Keratinocyte (primary cell): Measurements from ENCODE around the gene SENP1. TPM values are rescaled to one million over a fixed set of nuclear protein-coding genes. Genes with fewer than 3 reads are reported as not detected.

Source experiments
- DNase-seq: peaks from one replicate; pipeline ENCODE4 v3.0.0-alpha.2; 2011; ENCODE audit warnings: low read depth, missing footprints, low spot score
- FAIRE-seq: peaks from 2 replicates; lab custom pipeline; 2011; peaks lifted over from hg19 to GRCh38; lab: Jason Lieb, UNC
- H2AFZ ChIP-seq: 2 replicates; pipeline ENCODE4 v1.6.0; 2012; ENCODE audit warnings: low read length, control low read depth, inconsistent platforms; ENCODE audit not compliant: control insufficient read depth
- H3K27ac ChIP-seq: 2 replicates; pipeline ENCODE4 v1.5.1; 2011; ENCODE audit warnings: low read length; ENCODE audit not compliant: control insufficient read depth, insufficient read depth
- H3K27me3 ChIP-seq: 3 replicates; pipeline ENCODE4 v1.6.0; 2011; ENCODE audit warnings: low read length; ENCODE audit not compliant: control insufficient read depth, insufficient read depth; ENCODE audit errors: extremely low read depth
- H3K36me3 ChIP-seq, 2 experiments: 2 replicates in 1 of 2; 3 replicates in 1 of 2; pipeline ENCODE4 v1.5.1; 2011; ENCODE audit warnings: low read length in 2 of 2, mild to moderate bottlenecking in 1 of 2; ENCODE audit not compliant: control insufficient read depth in 2 of 2, insufficient read depth in 2 of 2; ENCODE audit errors: extremely low read depth in 1 of 2
- H3K4me1 ChIP-seq: 3 replicates; pipeline ENCODE4 v1.5.1; 2011; ENCODE audit warnings: low read length; ENCODE audit not compliant: control insufficient read depth, insufficient read depth; ENCODE audit errors: extremely low read depth
- H3K4me2 ChIP-seq: 3 replicates; pipeline ENCODE4 v1.6.0; 2011; ENCODE audit warnings: low read depth, low read length; ENCODE audit not compliant: control insufficient read depth, insufficient read depth; ENCODE audit errors: extremely low read depth
- H3K4me3 ChIP-seq, 3 experiments: fragments of 200-600 bp in 1 of 3; sonication (generic) in 1 of 3; 2 replicates in 2 of 3; 3 replicates in 1 of 3; pipeline ENCODE4 v1.5.1; 2011 to 2016; ENCODE audit warnings: low read length in 3 of 3, mild to moderate bottlenecking in 3 of 3, control low read depth in 2 of 3, inconsistent platforms in 1 of 3, low read depth in 1 of 3, mixed read lengths in 1 of 3, mixed run types in 1 of 3, moderate library complexity in 1 of 3; ENCODE audit not compliant: control insufficient read depth in 2 of 3, insufficient read depth in 2 of 3; ENCODE audit errors: extremely low read depth in 1 of 3
- H3K79me2 ChIP-seq: 2 replicates; pipeline ENCODE4 v1.6.0; 2012; ENCODE audit warnings: low read length; ENCODE audit not compliant: control insufficient read depth, insufficient read depth
- H3K9ac ChIP-seq: 3 replicates; pipeline ENCODE4 v1.6.0; 2011; ENCODE audit warnings: low read length; ENCODE audit not compliant: control insufficient read depth, insufficient read depth; ENCODE audit errors: extremely low read depth
- H3K9me1 ChIP-seq: 3 replicates; pipeline ENCODE4 v1.6.0; 2011; ENCODE audit warnings: low read length; ENCODE audit not compliant: control insufficient read depth, insufficient read depth; ENCODE audit errors: extremely low read depth
- H3K9me3 ChIP-seq: 2 replicates; pipeline ENCODE4 v1.5.1; 2012; ENCODE audit warnings: low read depth, low read length; ENCODE audit not compliant: control insufficient read depth
- H4K20me1 ChIP-seq: 3 replicates; pipeline ENCODE4 v1.6.0; 2011; ENCODE audit warnings: low read length; ENCODE audit not compliant: control insufficient read depth, insufficient read depth; ENCODE audit errors: extremely low read depth
- CTCF ChIP-seq, 3 experiments: IDR thresholded peaks in 1 of 3; conservative IDR thresholded peaks in 1 of 3; optimal IDR thresholded peaks in 1 of 3; 2 replicates in 2 of 3; 3 replicates in 1 of 3; pipeline versions ENCODE3 to v1.5.1; 2011; ENCODE audit warnings: low read length in 3 of 3, mild to moderate bottlenecking in 3 of 3, moderate library complexity in 2 of 3, control low read depth in 1 of 3, inconsistent platforms in 1 of 3; ENCODE audit not compliant: insufficient read depth in 2 of 3; ENCODE audit errors: extremely low read depth in 1 of 3
- EZH2 ChIP-seq: IDR thresholded peaks from one replicate; pipeline ENCODE4 v1.6.1; 2012; ENCODE audit warnings: inconsistent platforms, mild to moderate bottlenecking, low read length, moderate library complexity
- dilution Hi-C: fragments of 300-500 bp; cut with MboI; formaldehyde crosslinking; loops from one replicate; pipeline ENCODE4 v1.7.0; 2020; ENCODE audit warnings: low sequenced_read_pairs; ENCODE audit not compliant: extremely low pct_ligation_motif_present
- polyA plus RNA-seq, 5 experiments: library from polyadenylated mRNA; depleted of rRNA in 3 of 5; stranded (reverse) in 3 of 5; stranded (forward) in 1 of 5; unstranded in 1 of 5; fragments of >200 nt; gene quantifications; 1 replicate in 1 of 5; 2 replicates in 3 of 5; 3 replicates in 1 of 5; pipeline versions ENCODE4 v1.2.1 to v1.2.3, GENCODE V29; 2011 to 2012; ENCODE audit warnings: missing spikeins in 2 of 5, low read depth in 1 of 5, low replicate concordance in 1 of 5
- small RNA-seq, 3 experiments: library from RNA; depleted of rRNA; stranded (forward); fragments of <200 nt; gene quantifications; one replicate each; pipeline ENCODE3, GENCODE V24; 2012; ENCODE audit warnings: low read depth in 3 of 3, low replicate concordance in 1 of 3; ENCODE audit not compliant: insufficient read length in 3 of 3

Gene SENP1
- polyA plus RNA-seq, 1 donor (not counting 4 experiments of a cell fraction or from before 2014, with no cell fraction given) = 15.4 TPM

DNA sequence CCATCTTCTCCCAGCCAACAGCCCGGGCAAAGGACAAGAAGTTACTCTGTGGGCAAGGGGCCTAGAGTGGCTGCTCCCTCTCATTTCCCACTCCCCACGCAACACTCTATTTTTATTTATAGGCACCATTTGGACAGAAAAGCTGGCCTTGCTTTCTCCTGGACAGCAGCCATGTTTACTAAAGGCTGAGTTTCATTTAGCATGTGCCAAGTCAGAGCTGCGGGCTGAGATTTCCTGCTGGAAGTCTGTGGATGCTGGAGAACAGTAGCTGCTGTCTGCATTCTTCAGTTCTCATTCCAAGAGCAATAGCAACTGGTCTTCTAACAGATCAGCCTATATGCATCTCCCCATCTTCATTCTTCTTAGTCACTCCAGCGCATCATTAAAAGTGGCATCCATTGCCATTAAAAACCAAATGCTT, 109.9 kb downstream of the SENP1 start:
- Histone ChIP-seq H3K4me3 (no peak overlapping the region), H3K79me2 (no peaks in the 10 kb centered on the region), H3K9me3 (no peaks in the 10 kb centered on the region), H3K27me3 (peaks cover 34% of the 10 kb centered on the region), H3K4me2 (no peak overlapping the region), H3K27ac (no peak overlapping the region), H4K20me1 (no peaks in the 10 kb centered on the region), H3K36me3 (no peaks in the 10 kb centered on the region), H2AFZ (no peak overlapping the region), H3K4me1 (peaks cover 5% of the 10 kb centered on the region), H3K9ac (no peak overlapping the region), H3K9me1 (no peaks in the 10 kb centered on the region)
- FAIRE-seq (no peak), DNase-seq (no peak)
- TF ChIP-seq EZH2 = no peak
- no peak for TF ChIP-seq CTCF (optimal IDR thresholded peaks at IDR 0.05 in 1 of 3, IDR thresholded peaks at IDR 0.05 in 1 of 3, conservative IDR thresholded peaks at IDR 0.05 in 1 of 3; ENCODE audit: extremely low read depth in 1 of 3, insufficient read depth in 2 of 3, low read length in 3 of 3)
- dilution Hi-C loops = no loop called here

DNA sequence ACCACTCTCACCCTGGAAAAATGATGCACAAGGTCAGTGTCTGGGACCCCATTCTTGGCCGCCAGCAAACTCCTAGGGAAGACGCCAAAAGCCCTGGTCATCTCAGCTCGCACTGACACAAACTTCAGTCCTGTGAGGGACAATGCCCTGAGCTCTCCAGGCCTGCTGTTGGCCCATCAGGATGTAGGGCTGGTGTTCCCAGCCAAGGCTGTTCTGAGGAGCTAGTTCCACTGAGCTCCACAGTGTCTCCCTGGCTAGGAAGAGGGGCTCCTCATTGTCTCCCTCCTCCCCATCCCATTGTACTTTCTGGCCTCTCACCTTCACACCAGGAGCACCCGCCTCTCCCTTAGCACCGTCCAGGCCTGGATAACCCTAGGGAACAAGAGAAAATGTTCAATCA, 112.4 kb downstream of the SENP1 start:
- H3K27me3 ChIP-seq = peaks cover 34% of the 10 kb centered on the region
- TF ChIP-seq CTCF (optimal IDR thresholded peaks at IDR 0.05 in 1 of 3, IDR thresholded peaks at IDR 0.05 in 1 of 3, conservative IDR thresholded peaks at IDR 0.05 in 1 of 3; ENCODE audit: extremely low read depth in 1 of 3, insufficient read depth in 2 of 3, low read length in 3 of 3) = no peak
- no peak for TF ChIP-seq EZH2
- no peaks in the 10 kb centered on the region for H3K9me3 ChIP-seq
- H2AFZ ChIP-seq = no peak overlapping the region
- H3K4me1 ChIP-seq = no peaks in the 10 kb centered on the region
- no peak overlapping the region for H3K27ac ChIP-seq
- H3K9me1 ChIP-seq = no peaks in the 10 kb centered on the region
- no peak overlapping the region for H3K4me2 ChIP-seq
- H3K36me3 ChIP-seq = no peaks in the 10 kb centered on the region
- dilution Hi-C loops = no loop called here
- H4K20me1 ChIP-seq = no peaks in the 10 kb centered on the region
- H3K4me3 ChIP-seq = no peak overlapping the region
- DNase-seq (no peak), FAIRE-seq (no peak)
- no peak overlapping the region for H3K9ac ChIP-seq
- H3K79me2 ChIP-seq = no peaks in the 10 kb centered on the region

Small RNA genes within 50 kb of the gene (small RNA-seq; reads per million reads assigned to genes)
- gene MIR6505 (0.07 to 2.3 (median 1.5) reads per million in 3 experiments), gene RNU6-1203P (0 reads per million in 3 experiments)

Other genes starting within 250 kb of the SENP1 start
- gene VDR, start 201.1 kb downstream of the SENP1 start, polyA plus RNA-seq = 29.0 to 94.7 TPM (median 43.3 TPM) in 3 replicates
- gene TMEM106C, start 142.5 kb downstream of the SENP1 start, polyA plus RNA-seq = 123 to 134 TPM (median 126 TPM) in 3 replicates
- gene COL2A1, start 101.6 kb downstream of the SENP1 start, polyA plus RNA-seq = 0.03 TPM in 1 of 3 replicates, not detected in the others
- gene PFKM, start 13.3 kb upstream of the SENP1 start, polyA plus RNA-seq = 67.1 to 105 TPM (median 67.9 TPM) in 3 replicates
- 18.4 to 21.7 TPM (median 19.0 TPM) in 3 replicates for gene ASB8, start 51.4 kb upstream of the SENP1 start, polyA plus RNA-seq
- 0.19 to 0.51 TPM (median 0.21 TPM) in 3 replicates for gene CCDC184, start 77.6 kb upstream of the SENP1 start, polyA plus RNA-seq
- not detected in 3 replicates for gene OR10AD1, start 97.2 kb upstream of the SENP1 start, polyA plus RNA-seq
- gene ZNF641, start 244.8 kb upstream of the SENP1 start, polyA plus RNA-seq = 4.1 to 6.4 TPM (median 4.5 TPM) in 3 replicates